ENCODE measurements around the gene PDE6A. TPM values are rescaled to one million over a fixed set of nuclear protein-coding genes. Genes with fewer than 3 reads are reported as not detected.

PDE6A gene
- total and polyA plus RNA-seq, 9 of the 15 experiments (the other 6 are each of a cell fraction or from before 2014, with no cell fraction given) = 0.01 to 0.04 (median 0.01) TPM; not detected in 6

DNA sequence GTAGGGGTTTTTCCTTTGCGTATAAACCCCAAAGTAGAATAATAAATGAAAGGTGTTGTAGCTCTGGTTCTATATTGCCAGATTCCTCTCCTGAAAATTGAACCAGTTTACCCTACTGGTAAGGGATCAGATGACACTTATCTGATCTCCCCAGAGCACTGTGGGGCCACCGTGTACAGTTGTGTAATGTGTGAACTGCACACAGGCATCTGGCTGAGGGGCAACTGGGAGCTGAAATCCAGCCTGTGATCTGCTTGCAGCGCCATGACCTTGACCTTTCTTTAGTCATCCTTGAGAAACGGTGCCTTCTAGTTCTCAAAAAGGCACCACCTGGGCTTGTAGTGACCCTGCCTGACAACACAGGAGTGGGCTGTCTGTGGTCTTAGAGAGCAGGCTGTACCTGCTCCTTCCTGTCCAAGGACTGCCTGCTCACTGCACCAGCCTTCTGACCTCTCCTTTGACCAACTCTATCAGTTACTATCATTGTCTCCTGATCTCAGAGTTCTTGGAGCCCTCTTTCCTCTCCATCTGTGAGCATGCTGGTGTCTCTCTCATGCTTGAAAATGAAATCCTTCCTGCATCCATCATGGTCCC, 40.2 kb downstream of the PDE6A start (continued):
- TF ChIP-seq, protein P1, sequence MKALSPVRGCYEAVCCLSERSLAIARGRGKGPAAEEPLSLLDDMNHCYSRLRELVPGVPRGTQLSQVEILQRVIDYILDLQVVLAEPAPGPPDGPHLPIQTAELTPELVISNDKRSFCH (CRISPR knock-in tag; IDR thresholded peaks at IDR 0.05) = no peak
- TF ChIP-seq, protein P1 (tag; IDR thresholded peaks at IDR 0.05) = no peak
- TF ChIP-seq MAZ (CRISPR knock-in tag; conservative IDR thresholded peaks at IDR 0.05 in 1 of 2, IDR thresholded peaks at IDR 0.05 in 1 of 2) = 0 out of 4 replicates have a peak, but pooled peaks of 1 of the 2 experiments have one; percentile 18
- no peak for TF ChIP-seq TSC22D4 (tag; IDR thresholded peaks at IDR 0.05)
- no peak for TF ChIP-seq U2AF1 (optimal IDR thresholded peaks at IDR 0.05; ENCODE audit: low read depth, low read length)
- no peak; the same call in 1 of the 2 replicates for TF ChIP-seq LEF1 (IDR thresholded peaks at IDR 0.05)
- no peak for TF ChIP-seq PRMT5 (CRISPR knock-in tag; IDR thresholded peaks at IDR 0.05)
- TF ChIP-seq NR2C2 (CRISPR knock-in tag; IDR thresholded peaks at IDR 0.05) = no peak
- TF ChIP-seq NR2C2 (tag; IDR thresholded peaks at IDR 0.05) = 0 out of 2 replicates have a peak, but pooled peaks have one; percentile 32
- no peak for TF ChIP-seq EZH2 (IDR thresholded peaks at IDR 0.05; ENCODE audit: borderline replicate concordance, low read depth, low read length)
- TF ChIP-seq, protein P2, sequence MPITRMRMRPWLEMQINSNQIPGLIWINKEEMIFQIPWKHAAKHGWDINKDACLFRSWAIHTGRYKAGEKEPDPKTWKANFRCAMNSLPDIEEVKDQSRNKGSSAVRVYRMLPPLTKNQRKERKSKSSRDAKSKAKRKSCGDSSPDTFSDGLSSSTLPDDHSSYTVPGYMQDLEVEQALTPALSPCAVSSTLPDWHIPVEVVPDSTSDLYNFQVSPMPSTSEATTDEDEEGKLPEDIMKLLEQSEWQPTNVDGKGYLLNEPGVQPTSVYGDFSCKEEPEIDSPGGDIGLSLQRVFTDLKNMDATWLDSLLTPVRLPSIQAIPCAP (CRISPR knock-in tag; IDR thresholded peaks at IDR 0.05; ENCODE audit: borderline replicate concordance) = no peak
- no peak for TF ChIP-seq RAD21 (CRISPR knock-in tag; conservative IDR thresholded peaks at IDR 0.05 in 1 of 2, IDR thresholded peaks at IDR 0.05 in 1 of 2)
- TF ChIP-seq, protein P3, sequence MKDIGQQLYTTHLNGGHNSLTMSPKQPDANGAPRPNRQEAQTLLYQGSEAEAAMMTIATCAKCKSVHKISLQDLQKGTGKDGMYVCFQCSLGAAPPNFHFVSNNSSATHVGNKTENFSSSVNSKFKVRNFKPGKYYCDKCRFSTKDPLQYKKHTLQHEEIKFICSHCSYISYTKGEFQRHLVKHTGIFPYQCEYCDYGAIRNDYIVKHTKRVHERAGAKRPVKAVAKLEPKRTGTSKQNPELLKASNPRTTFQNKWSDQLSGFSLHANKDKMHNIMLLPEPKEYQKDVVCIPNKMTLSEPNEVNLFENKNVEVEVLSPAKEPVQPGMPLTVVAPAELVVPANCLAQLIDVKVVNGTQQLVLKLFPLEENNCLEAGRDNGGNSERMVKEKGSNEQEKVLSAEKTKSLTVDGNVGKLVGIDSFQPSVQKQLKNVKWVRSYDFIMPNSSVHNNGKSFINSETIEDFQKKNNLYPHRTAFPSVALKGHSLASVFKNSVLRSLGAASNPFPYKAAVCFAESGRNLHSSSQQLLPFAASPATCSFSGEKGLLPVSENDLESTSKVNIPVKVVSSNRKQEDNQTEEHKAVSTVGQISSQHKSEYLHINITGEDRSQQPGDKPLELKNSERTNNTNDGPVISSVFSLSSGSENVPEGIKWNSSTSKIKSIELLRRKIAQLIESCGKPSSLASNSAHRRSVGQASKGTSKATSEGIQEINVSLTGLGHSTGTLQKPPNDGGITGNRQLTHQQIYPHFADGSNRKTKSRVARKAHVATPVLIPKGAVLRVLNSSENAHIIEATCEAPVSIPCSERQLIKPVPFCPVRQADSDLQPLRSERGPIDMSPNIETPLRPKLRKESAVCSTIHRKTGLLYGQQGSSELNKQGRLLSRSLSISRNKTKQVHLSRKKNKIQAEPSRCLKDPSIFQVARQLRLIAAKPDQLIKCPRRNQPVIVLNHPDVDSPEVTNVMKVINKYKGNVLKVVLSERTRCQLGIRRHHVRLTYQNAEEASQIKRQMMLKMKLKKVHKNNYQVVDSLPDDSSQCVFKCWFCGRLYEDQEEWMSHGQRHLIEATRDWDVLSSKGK (CRISPR knock-in tag; IDR thresholded peaks at IDR 0.05) = no peak
- no peak for TF ChIP-seq MYBL2 (IDR thresholded peaks at IDR 0.05; ENCODE audit: low read depth)
- no peak for TF ChIP-seq MYBL2 (CRISPR knock-in tag; IDR thresholded peaks at IDR 0.05; ENCODE audit: borderline replicate concordance)
- TF ChIP-seq NR4A1 (CRISPR knock-in tag; IDR thresholded peaks at IDR 0.05) = no peak
- no peak for TF ChIP-seq NR4A1 (tag; IDR thresholded peaks at IDR 0.05)
- TF ChIP-seq KLF6 (CRISPR knock-in tag; IDR thresholded peaks at IDR 0.05; ENCODE audit: borderline replicate concordance) = no peak
- no peak for TF ChIP-seq TCF7 (IDR thresholded peaks at IDR 0.05; ENCODE audit: borderline replicate concordance)
- no peak for TF ChIP-seq PCBP1 (IDR thresholded peaks at IDR 0.05; ENCODE audit: low read depth, low read length, poor library complexity, severe bottlenecking)
- TF ChIP-seq, protein P4, sequence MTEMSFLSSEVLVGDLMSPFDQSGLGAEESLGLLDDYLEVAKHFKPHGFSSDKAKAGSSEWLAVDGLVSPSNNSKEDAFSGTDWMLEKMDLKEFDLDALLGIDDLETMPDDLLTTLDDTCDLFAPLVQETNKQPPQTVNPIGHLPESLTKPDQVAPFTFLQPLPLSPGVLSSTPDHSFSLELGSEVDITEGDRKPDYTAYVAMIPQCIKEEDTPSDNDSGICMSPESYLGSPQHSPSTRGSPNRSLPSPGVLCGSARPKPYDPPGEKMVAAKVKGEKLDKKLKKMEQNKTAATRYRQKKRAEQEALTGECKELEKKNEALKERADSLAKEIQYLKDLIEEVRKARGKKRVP (CRISPR knock-in tag; IDR thresholded peaks at IDR 0.05) = no peak
- no peak for TF ChIP-seq ZNF316 (IDR thresholded peaks at IDR 0.05)
- no peak for TF ChIP-seq PTBP1 (IDR thresholded peaks at IDR 0.05; ENCODE audit: low read depth, low read length)
- no peak for TF ChIP-seq NR2C1 (IDR thresholded peaks at IDR 0.05)
- 0 out of 2 replicates have a peak, but pooled peaks have one; percentile 28 for TF ChIP-seq NR2C1 (tag; IDR thresholded peaks at IDR 0.05)
